Stimulated activated naive CD4-positive, alpha-beta T cell (primary cell): ENCODE results near the gene SMIM44.

Source experiments
- DNase-seq, 6 experiments: peaks; one replicate each; lab custom pipeline; 2025; lab: John Stamatoyannopoulos, UW

SMIM44 gene

DNA sequence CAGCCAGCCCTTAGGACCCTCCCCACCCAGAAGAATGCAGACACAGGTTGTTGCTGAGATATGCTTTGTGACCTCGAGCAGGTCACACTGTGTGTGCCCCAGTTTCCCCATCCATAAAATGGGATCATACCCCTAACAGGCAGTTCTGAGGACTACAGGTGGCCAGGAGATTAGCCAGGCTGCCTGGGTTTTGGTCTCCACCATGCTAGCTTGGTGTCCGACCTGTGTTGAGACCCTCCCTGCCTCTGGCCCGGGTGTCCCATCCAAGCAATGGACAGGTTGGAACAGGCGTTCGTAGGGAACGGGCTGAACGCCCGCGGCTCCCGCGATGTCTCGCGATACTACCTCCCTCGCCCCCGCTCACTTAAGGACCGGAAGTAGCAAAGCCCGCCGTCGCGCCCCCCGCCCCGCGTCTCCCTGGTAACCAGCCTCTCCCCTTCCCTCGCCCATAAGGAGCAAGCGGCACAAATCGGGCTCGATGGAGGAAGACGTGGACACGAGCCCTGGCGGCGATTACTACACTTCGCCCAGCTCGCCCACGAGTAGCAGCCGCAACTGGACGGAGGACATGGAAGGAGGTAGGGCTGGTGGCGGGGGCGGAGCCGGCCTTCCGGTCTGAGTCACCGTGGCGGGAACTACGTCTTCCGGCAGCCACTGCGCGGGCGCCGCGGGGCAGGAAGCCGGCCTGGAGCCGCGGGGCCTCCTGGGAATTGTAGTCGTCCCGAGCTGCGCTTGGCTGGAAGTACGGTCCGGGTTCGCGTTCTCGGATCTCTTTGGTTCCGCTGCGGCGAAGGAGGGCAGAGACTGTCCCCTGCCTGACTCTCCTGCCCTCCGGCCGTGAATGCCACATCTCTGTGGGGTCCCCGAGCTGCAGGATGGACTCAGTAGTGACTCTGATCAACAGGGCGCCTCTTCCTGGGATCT, 48.3 kb downstream of the SMIM44 start:
- peak; percentile 83 to 99 (median 93) for DNase-seq

DNA sequence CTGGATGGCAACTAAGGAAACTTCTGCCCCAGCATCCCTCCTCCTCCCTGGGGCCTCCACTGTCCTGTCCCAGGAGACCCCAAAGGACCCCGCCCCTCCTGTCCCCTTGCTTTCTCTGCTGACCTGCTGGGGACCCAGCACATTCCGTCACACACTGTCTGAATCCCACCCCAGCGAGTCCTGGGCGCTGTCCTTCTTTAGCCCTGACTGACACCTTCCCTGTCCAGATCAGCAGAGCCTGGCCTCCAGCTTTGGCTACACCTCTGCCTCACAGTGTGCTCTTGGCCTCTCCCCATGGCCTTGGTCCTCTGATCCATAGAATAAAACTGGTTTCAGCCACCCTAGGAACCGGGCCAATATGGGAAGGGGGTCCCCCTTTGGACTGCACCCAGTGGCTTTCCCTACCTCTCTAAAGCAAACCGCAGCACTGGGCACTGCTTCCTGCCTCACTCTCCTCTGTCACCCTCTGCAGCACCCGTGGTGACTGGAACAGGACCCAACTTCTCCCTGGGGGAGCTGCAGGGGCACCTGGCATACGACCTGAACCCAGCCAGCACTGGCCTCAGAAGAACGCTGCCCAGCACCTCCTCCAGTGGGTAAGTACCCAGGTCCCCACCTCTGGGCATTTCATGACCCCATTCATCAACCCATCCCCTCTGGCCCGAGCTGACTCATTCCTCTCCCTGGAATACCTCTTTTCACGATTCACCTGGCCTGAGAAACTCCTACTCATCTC, 49.3 kb downstream of the SMIM44 start:
- no peak for DNase-seq

DNA sequence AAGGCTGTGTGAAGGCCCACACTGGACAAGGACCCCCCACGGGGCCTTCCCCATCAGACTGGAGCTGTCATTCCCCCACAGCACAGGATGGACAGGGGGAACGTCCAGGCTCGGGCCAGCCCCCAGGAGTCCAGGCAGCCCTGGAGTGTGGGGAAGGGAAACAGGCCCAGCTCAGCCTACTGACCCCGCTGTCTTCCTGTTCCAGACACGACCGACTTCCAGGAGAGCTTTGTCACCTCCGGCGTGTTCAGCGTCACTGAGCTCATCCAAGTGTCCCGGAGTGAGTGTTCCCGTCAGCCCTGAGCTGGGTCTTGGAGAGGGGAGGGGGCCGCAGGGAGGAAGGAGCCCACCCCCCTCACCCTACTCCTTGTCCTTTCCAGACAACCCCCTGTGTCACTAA, 49.9 kb downstream of the SMIM44 start:
- DNase-seq: no peak
